ENCODE results near the gene NANOG.
"Not testable (repeated sequence)": the region's sequence is repeated elsewhere in the genome, so short reads cannot be mapped to it uniquely, and the experiment has no call there.

NANOG gene

DNA sequence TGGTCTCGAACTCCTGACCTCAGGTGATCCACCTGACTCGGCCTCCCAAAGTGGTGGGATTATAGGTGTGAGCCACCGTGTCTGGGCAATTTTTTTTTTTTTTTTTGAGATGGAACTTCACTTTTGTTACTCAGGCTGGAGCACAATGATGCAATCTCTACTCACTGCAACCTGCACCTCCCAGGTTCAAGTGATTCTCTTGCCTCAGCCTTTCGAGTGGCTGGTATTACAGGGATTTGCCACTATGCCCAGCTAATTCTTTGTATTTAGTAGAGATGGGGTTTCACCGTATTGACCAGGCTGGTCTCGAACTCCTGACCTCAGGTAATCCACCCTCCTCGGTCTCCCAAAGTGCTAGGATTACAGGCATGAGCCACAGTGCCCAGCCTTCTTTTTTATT, 8.1 kb downstream of the NANOG start:
- H3K4ac ChIP-seq (ENCODE audit: low read depth, low read length); H3K27me3 ChIP-seq (ENCODE audit: insufficient read depth, low read length, poor library complexity); H3K4me2 ChIP-seq (ENCODE audit: low read length); H3K79me1 ChIP-seq (ENCODE audit: low read length); H2AK5ac ChIP-seq (ENCODE audit: low read length); H3K36me3 ChIP-seq (ENCODE audit: control insufficient read depth, insufficient read depth, low read length); H2BK5ac ChIP-seq (ENCODE audit: low read length); H3K79me2 ChIP-seq (ENCODE audit: control insufficient read depth, insufficient read depth, low read length); H2BK15ac ChIP-seq (replicated peaks; ENCODE audit: low read depth); H3K4me1 ChIP-seq (ENCODE audit: control insufficient read depth, low read depth, low read length); H3K23ac ChIP-seq (ENCODE audit: low read length); H4K5ac ChIP-seq (ENCODE audit: low read length); H3K4me3 ChIP-seq (ENCODE audit: low read length); H4K8ac ChIP-seq (ENCODE audit: low read depth, low read length); H3K9ac ChIP-seq (ENCODE audit: low read length): not testable (repeated sequence)
- Histone ChIP-seq H3K56ac (ENCODE audit: low read length) (peak overlapping the region; percentile 74), H2BK120ac (ENCODE audit: low read depth, low read length) (peak overlapping the region; percentile 29), H3K18ac (ENCODE audit: low read length) (peak overlapping the region; percentile 85), H3K27ac (ENCODE audit: low read depth, low read length) (peak overlapping the region; percentile 84)
- no CpG with 5 or more reads among the region's 7 CpGs for WGBS (ENCODE audit: extremely low coverage, insufficient coverage, low lambda C conversion rate)
- DNase-seq = peak; percentile 42

DNA sequence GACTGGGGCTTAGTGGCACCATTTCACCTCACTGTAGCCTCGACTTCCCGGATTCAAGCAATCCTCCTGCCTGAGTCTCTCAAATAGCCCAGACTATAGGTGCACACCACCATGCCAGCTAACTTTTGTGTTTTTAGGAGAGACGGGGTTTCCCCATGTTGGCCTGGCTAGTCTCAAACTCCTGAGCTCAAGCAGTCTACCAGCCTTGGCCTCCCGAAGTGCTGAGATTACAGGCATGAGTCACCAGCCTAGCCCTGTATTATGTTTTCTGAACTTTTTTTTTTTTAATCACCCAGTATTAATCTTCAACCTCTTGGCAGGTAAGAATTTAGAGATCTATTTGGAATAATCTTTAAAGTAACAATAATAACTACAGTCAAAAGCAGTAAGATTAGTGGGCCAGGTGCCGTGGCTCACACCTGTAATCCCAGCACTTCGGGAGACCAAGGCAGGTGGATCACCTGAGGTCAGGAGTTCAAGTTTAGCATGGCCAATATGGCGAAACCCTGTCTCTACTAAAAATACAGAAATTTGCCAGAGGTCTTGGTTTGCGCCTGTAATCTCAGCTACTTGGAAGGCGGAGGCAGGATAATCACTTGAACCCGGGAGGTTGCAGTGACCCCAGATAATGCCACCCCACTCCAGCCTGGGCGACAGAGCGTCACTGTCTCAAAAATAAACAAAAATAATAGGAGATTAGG, 8.6 kb downstream of the NANOG start:
- no peak overlapping the region for H2AK5ac ChIP-seq (ENCODE audit: low read length)
- H2BK15ac ChIP-seq (replicated peaks; ENCODE audit: low read depth) = no peak overlapping the region
- no peak overlapping the region for H3K4me2 ChIP-seq (ENCODE audit: low read length)
- no CpG with 5 or more reads among the region's 12 CpGs for WGBS (ENCODE audit: extremely low coverage, insufficient coverage, low lambda C conversion rate)
- H4K8ac ChIP-seq (ENCODE audit: low read depth, low read length) = no peak overlapping the region
- peak overlapping the region; percentile 79 for H3K4ac ChIP-seq (ENCODE audit: low read depth, low read length)
- H2BK120ac ChIP-seq (ENCODE audit: low read depth, low read length) = peak overlapping the region; percentile 29
- peak; percentile 55 for DNase-seq
- H3K27me3 ChIP-seq (ENCODE audit: insufficient read depth, low read length, poor library complexity) = no peaks in the 10 kb centered on the region
- no peak overlapping the region for H3K9ac ChIP-seq (ENCODE audit: low read length)
- H4K5ac ChIP-seq (ENCODE audit: low read length) = no peak overlapping the region
- no peak overlapping the region for H3K4me3 ChIP-seq (ENCODE audit: low read length)
- H3K4me1 ChIP-seq (ENCODE audit: control insufficient read depth, low read depth, low read length) = peaks cover 1% of the 10 kb centered on the region
- no peaks in the 10 kb centered on the region for H3K79me2 ChIP-seq (ENCODE audit: control insufficient read depth, insufficient read depth, low read length)
- peak overlapping the region; percentile 74 for H3K56ac ChIP-seq (ENCODE audit: low read length)
- H3K27ac ChIP-seq (ENCODE audit: low read depth, low read length) = peak overlapping the region; percentile 84
- no peak overlapping the region for H3K23ac ChIP-seq (ENCODE audit: low read length)
- peak overlapping the region; percentile 85 for H3K18ac ChIP-seq (ENCODE audit: low read length)
- no peaks in the 10 kb centered on the region for H3K36me3 ChIP-seq (ENCODE audit: control insufficient read depth, insufficient read depth, low read length)
- peak overlapping the region; percentile 76 for H2BK5ac ChIP-seq (ENCODE audit: low read length)
- H3K79me1 ChIP-seq (ENCODE audit: low read length) = no peaks in the 10 kb centered on the region

DNA sequence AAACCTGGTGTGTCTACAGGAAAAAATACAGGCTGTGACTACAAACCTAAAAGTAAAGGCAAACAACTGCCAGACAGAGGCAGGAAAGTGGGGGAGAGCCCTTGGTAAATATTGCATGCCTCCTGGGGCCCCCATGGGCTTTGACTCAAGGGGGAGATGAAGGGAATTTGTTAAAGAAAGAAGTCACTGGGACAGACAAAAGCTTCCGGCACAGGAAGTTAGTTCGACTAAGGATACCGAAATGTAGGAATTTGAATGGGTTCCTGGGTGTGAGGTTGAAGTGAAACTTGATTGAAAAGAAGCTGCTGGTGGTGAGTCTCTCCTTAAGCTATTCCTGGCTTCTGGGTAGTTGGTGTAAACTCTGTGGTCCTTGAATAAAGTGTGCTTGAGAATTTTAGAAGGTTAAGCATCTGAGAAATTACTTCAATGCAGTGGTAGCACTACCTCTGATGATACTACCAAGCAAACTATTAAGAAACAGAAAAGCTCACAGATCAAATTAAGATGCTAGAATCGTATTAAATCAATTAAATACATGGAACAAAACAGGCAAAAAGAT, 9.6 kb downstream of the NANOG start:
- not testable (repeated sequence) for H4K8ac ChIP-seq (ENCODE audit: low read depth, low read length); H2AK5ac ChIP-seq (ENCODE audit: low read length); H3K9ac ChIP-seq (ENCODE audit: low read length); H3K56ac ChIP-seq (ENCODE audit: low read length); H2BK120ac ChIP-seq (ENCODE audit: low read depth, low read length); H2BK5ac ChIP-seq (ENCODE audit: low read length); H4K5ac ChIP-seq (ENCODE audit: low read length); H3K4me1 ChIP-seq (ENCODE audit: control insufficient read depth, low read depth, low read length); H3K23ac ChIP-seq (ENCODE audit: low read length); H3K79me2 ChIP-seq (ENCODE audit: control insufficient read depth, insufficient read depth, low read length); H3K18ac ChIP-seq (ENCODE audit: low read length); H3K27me3 ChIP-seq (ENCODE audit: insufficient read depth, low read length, poor library complexity); H3K79me1 ChIP-seq (ENCODE audit: low read length); H3K36me3 ChIP-seq (ENCODE audit: control insufficient read depth, insufficient read depth, low read length); H3K4ac ChIP-seq (ENCODE audit: low read depth, low read length); H2BK15ac ChIP-seq (replicated peaks; ENCODE audit: low read depth); H3K4me3 ChIP-seq (ENCODE audit: low read length); H3K4me2 ChIP-seq (ENCODE audit: low read length)
- H3K27ac ChIP-seq (ENCODE audit: low read depth, low read length) = peak overlapping the region; percentile 89
- no CpG with 5 or more reads among the region's 4 CpGs for WGBS (ENCODE audit: extremely low coverage, insufficient coverage, low lambda C conversion rate)
- DNase-seq = peak; percentile 56

DNA sequence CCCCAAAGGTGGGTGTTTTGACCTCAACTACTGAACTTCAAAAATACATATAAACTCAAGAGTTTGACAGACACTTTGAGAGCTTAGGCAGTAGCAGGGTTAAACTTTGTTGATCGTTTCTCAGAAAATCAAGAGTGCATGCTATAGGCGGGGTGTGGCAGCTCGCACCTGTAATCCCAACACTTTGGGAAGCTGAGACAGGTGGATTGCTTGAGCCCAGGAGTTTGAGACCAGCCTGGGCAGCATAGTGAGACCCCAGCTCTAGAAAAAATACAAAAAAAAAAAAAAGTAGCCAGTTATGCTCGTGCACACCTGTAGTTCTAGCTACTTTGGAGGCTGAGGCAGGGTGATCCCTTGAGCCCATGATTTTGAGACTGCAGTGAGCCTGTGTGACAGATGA, 12.3 kb downstream of the NANOG start:
- Histone ChIP-seq H4K8ac (ENCODE audit: low read depth, low read length) (no peak overlapping the region), H2BK5ac (ENCODE audit: low read length) (no peak overlapping the region), H2AK5ac (ENCODE audit: low read length) (no peak overlapping the region), H2BK120ac (ENCODE audit: low read depth, low read length) (no peak overlapping the region), H3K4me2 (ENCODE audit: low read length) (no peak overlapping the region), H3K4me3 (ENCODE audit: low read length) (no peak overlapping the region), H3K18ac (ENCODE audit: low read length) (no peak overlapping the region), H3K79me2 (ENCODE audit: control insufficient read depth, insufficient read depth, low read length) (no peaks in the 10 kb centered on the region), H4K5ac (ENCODE audit: low read length) (no peak overlapping the region), H3K79me1 (ENCODE audit: low read length) (no peaks in the 10 kb centered on the region), H3K27me3 (ENCODE audit: insufficient read depth, low read length, poor library complexity) (no peaks in the 10 kb centered on the region), H3K27ac (ENCODE audit: low read depth, low read length) (no peak overlapping the region), H3K9ac (ENCODE audit: low read length) (no peak overlapping the region), H3K36me3 (ENCODE audit: control insufficient read depth, insufficient read depth, low read length) (no peaks in the 10 kb centered on the region), H2BK15ac (replicated peaks; ENCODE audit: low read depth) (no peak overlapping the region), H3K4me1 (ENCODE audit: control insufficient read depth, low read depth, low read length) (peaks cover 1% of the 10 kb centered on the region), H3K56ac (ENCODE audit: low read length) (no peak overlapping the region), H3K4ac (ENCODE audit: low read depth, low read length) (no peak overlapping the region), H3K23ac (ENCODE audit: low read length) (no peak overlapping the region)
- no CpG with 5 or more reads among the region's 4 CpGs for WGBS (ENCODE audit: extremely low coverage, insufficient coverage, low lambda C conversion rate)
- no peak for DNase-seq

DNA sequence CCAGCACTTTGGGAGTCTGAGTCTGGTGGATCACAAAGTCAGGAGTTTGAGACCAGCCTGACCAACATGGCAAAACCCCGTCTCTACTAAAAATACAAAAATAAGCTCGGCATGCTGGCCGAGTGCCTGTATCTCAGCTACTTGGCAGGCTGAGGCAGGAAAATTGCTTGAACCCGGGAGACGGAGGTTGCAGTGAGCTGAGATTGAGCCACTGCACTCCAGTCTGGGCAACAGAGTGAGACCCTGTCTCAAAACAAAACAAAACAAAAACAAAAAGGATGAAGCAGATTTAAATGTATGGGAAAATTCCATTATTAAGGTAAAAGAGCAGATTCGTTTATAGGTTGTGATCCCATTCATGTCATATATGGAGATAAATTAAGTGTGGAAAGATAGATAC, 17.1 kb downstream of the NANOG start:
- not testable (repeated sequence) for H4K5ac ChIP-seq (ENCODE audit: low read length); H3K56ac ChIP-seq (ENCODE audit: low read length); H3K27ac ChIP-seq (ENCODE audit: low read depth, low read length); H2AK5ac ChIP-seq (ENCODE audit: low read length); H3K4me3 ChIP-seq (ENCODE audit: low read length); H3K27me3 ChIP-seq (ENCODE audit: insufficient read depth, low read length, poor library complexity); H4K8ac ChIP-seq (ENCODE audit: low read depth, low read length); H2BK5ac ChIP-seq (ENCODE audit: low read length); H3K4me1 ChIP-seq (ENCODE audit: control insufficient read depth, low read depth, low read length); H3K36me3 ChIP-seq (ENCODE audit: control insufficient read depth, insufficient read depth, low read length); H3K18ac ChIP-seq (ENCODE audit: low read length); H3K9ac ChIP-seq (ENCODE audit: low read length); DNase-seq; H3K79me1 ChIP-seq (ENCODE audit: low read length); H2BK15ac ChIP-seq (replicated peaks; ENCODE audit: low read depth); H3K4me2 ChIP-seq (ENCODE audit: low read length); H3K23ac ChIP-seq (ENCODE audit: low read length); H3K79me2 ChIP-seq (ENCODE audit: control insufficient read depth, insufficient read depth, low read length)
- no CpG with 5 or more reads among the region's 6 CpGs for WGBS (ENCODE audit: extremely low coverage, insufficient coverage, low lambda C conversion rate)
- Histone ChIP-seq H2BK120ac (ENCODE audit: low read depth, low read length) (peak overlapping the region; percentile 88), H3K4ac (ENCODE audit: low read depth, low read length) (peak overlapping the region; percentile 52)
